H1 (cell line): Measurements from ENCODE around the gene POLR3GL. TPM values are rescaled to one million over a fixed set of nuclear protein-coding genes. Genes with fewer than 3 reads are reported as not detected.

Source experiments
- CTCF ChIA-PET: fragments of 300-600 bp; sonication (Branson Sonifier 250); formaldehyde crosslinking; loops from one replicate; lab custom pipeline; 2021; ENCODE audit not compliant: partially characterized antibody; lab: Charles Lee
- POLR2A ChIA-PET: fragments of 300-600 bp; sonication (Branson Sonifier 250); formaldehyde crosslinking; loops from one replicate; lab custom pipeline; 2021; ENCODE audit warnings: inconsistent platforms; ENCODE audit not compliant: partially characterized antibody; lab: Charles Lee
- DNase-seq, 2 experiments: peaks; one replicate each; pipeline versions ENCODE4 v3.0.0 to v3.0.0-alpha.2; 2010 to 2022; ENCODE audit warnings: low spot score in 2 of 2, low read depth in 1 of 2, mixed read lengths in 1 of 2
- FAIRE-seq: peaks from 2 replicates; lab custom pipeline; 2011; peaks lifted over from hg19 to GRCh38; lab: Jason Lieb, UNC
- H2AFZ ChIP-seq: 2 replicates; pipeline ENCODE4 v1.8.1; 2012; ENCODE audit warnings: low read length, inconsistent platforms
- H2AK5ac ChIP-seq: 2 replicates; pipeline ENCODE4 v1.6.1; 2013; ENCODE audit warnings: low read depth, low read length
- H2BK120ac ChIP-seq: replicated peaks from 2 replicates; pipeline ENCODE3; 2013; ENCODE audit warnings: low read depth, low read length, inconsistent platforms
- H2BK12ac ChIP-seq: 2 replicates; pipeline ENCODE4 v1.6.1; 2013; ENCODE audit warnings: low read depth, low read length
- H2BK15ac ChIP-seq: 2 replicates; pipeline ENCODE4 v1.6.1; 2013; ENCODE audit warnings: low read length
- H2BK20ac ChIP-seq: 2 replicates; pipeline ENCODE4 v1.6.1; 2013; ENCODE audit warnings: low read length
- H2BK5ac ChIP-seq: 2 replicates; pipeline ENCODE4 v1.6.1; 2013; ENCODE audit warnings: low read depth, low read length
- H3K14ac ChIP-seq: 2 replicates; pipeline ENCODE4 v1.6.1; 2013; ENCODE audit warnings: inconsistent platforms; ENCODE audit not compliant: insufficient read length
- H3K18ac ChIP-seq: 2 replicates; pipeline ENCODE4 v1.6.1; 2013; ENCODE audit warnings: low read length; ENCODE audit errors: extremely low read depth
- H3K23ac ChIP-seq: 2 replicates; pipeline ENCODE4 v1.6.1; 2013; ENCODE audit warnings: inconsistent platforms; ENCODE audit not compliant: insufficient read length
- H3K23me2 ChIP-seq: 2 replicates; pipeline ENCODE4 v1.6.1; 2013; ENCODE audit warnings: low read depth, low read length
- H3K27ac ChIP-seq: 2 replicates; pipeline ENCODE4 v1.6.1; 2011; ENCODE audit warnings: low read depth, low read length, inconsistent platforms
- H3K27me3 ChIP-seq, 4 experiments: replicated peaks in 1 of 4; 1 replicate in 1 of 4; 2 replicates in 3 of 4; pipeline versions ENCODE4 v1.6.1 to v1.8.1; 2011 to 2013; ENCODE audit warnings: low read length in 3 of 4, mild to moderate bottlenecking in 3 of 4, inconsistent platforms in 2 of 4, mixed read lengths in 2 of 4, moderate library complexity in 1 of 4; ENCODE audit not compliant: control insufficient read depth in 3 of 4, insufficient read depth in 3 of 4; ENCODE audit errors: extremely low read depth in 1 of 4
- H3K36me3 ChIP-seq, 4 experiments: 2 replicates each; pipeline versions ENCODE4 v1.6.1 to v1.8.1; 2011 to 2013; ENCODE audit warnings: mild to moderate bottlenecking in 4 of 4, low read length in 3 of 4, moderate library complexity in 2 of 4, control low read depth in 1 of 4, inconsistent platforms in 1 of 4; ENCODE audit not compliant: insufficient read depth in 4 of 4, control insufficient read depth in 2 of 4
- H3K4ac ChIP-seq: replicated peaks from 2 replicates; pipeline ENCODE3; 2013; ENCODE audit warnings: low read length, low read depth, mixed read lengths, inconsistent platforms; ENCODE audit not compliant: insufficient read length
- H3K4me1 ChIP-seq, 4 experiments: replicated peaks in 1 of 4; 1 replicate in 1 of 4; 2 replicates in 3 of 4; pipeline versions ENCODE4 v1.6.1 to v1.8.1; 2011 to 2013; ENCODE audit warnings: low read length in 3 of 4, inconsistent platforms in 2 of 4, mixed read lengths in 1 of 4; ENCODE audit not compliant: insufficient read depth in 4 of 4, control insufficient read depth in 3 of 4
- H3K4me2 ChIP-seq, 2 experiments: 2 replicates each; pipeline versions ENCODE4 v1.6.1 to v1.8.1; 2011 to 2013; ENCODE audit warnings: low read depth in 2 of 2, low read length in 2 of 2, control low read depth in 1 of 2, inconsistent platforms in 1 of 2, mild to moderate bottlenecking in 1 of 2; ENCODE audit not compliant: insufficient read depth in 1 of 2
- H3K4me3 ChIP-seq, 4 experiments: fragments of 200-600, 300-600 bp in 1 of 4; sonication (generic), shearing (Covaris generic), sonication (Bioruptor Twin) in 1 of 4; 2 replicates each; pipeline versions ENCODE4 v1.5.1 to v1.8.1; 2011 to 2016; ENCODE audit warnings: low read length in 4 of 4, low read depth in 3 of 4, control low read depth in 2 of 4, inconsistent platforms in 2 of 4, mild to moderate bottlenecking in 2 of 4, mixed read lengths in 1 of 4, moderate library complexity in 1 of 4; ENCODE audit not compliant: insufficient read depth in 2 of 4; ENCODE audit errors: extremely low read depth in 1 of 4
- H3K56ac ChIP-seq: replicated peaks from 2 replicates; pipeline ENCODE3; 2013; ENCODE audit warnings: low read depth, mild to moderate bottlenecking, mixed read lengths, low read length, inconsistent platforms; ENCODE audit not compliant: insufficient read length
- H3K79me1 ChIP-seq: 2 replicates; pipeline ENCODE4 v1.6.1; 2013; ENCODE audit warnings: low read depth, low read length, control low read depth
- H3K79me2 ChIP-seq, 2 experiments: 2 replicates each; pipeline versions ENCODE4 v1.6.1 to v1.8.1; 2012 to 2013; ENCODE audit warnings: low read length in 2 of 2, mild to moderate bottlenecking in 2 of 2, inconsistent platforms in 1 of 2; ENCODE audit not compliant: insufficient read depth in 2 of 2, control insufficient read depth in 1 of 2
- H3K9ac ChIP-seq, 4 experiments: replicated peaks in 1 of 4; 1 replicate in 1 of 4; 2 replicates in 3 of 4; pipeline versions ENCODE4 v1.6.1 to v1.8.1; 2011 to 2013; ENCODE audit warnings: low read depth in 3 of 4, low read length in 3 of 4, control low read depth in 2 of 4, mild to moderate bottlenecking in 2 of 4, moderate library complexity in 2 of 4, inconsistent platforms in 1 of 4; ENCODE audit errors: extremely low read depth in 1 of 4
- H3K9me3 ChIP-seq, 2 experiments: 2 replicates each; pipeline versions ENCODE4 v1.6.1 to v1.8.1; 2012 to 2013; ENCODE audit warnings: mild to moderate bottlenecking in 2 of 2, moderate library complexity in 2 of 2, control low read depth in 1 of 2, inconsistent platforms in 1 of 2, low read depth in 1 of 2, low read length in 1 of 2, mixed read lengths in 1 of 2; ENCODE audit not compliant: insufficient read depth in 2 of 2
- H4K20me1 ChIP-seq, 2 experiments: replicated peaks in 1 of 2; 2 replicates each; pipeline versions ENCODE3 to v1.8.1; 2011 to 2013; ENCODE audit warnings: inconsistent platforms in 2 of 2, low read length in 2 of 2, mild to moderate bottlenecking in 1 of 2; ENCODE audit not compliant: insufficient read depth in 2 of 2, control insufficient read depth in 1 of 2
- H4K5ac ChIP-seq: 2 replicates; pipeline ENCODE4 v1.6.1; 2013; ENCODE audit warnings: low read length, low read depth, mixed read lengths, inconsistent platforms; ENCODE audit not compliant: insufficient read length
- H4K8ac ChIP-seq: 2 replicates; pipeline ENCODE4 v1.8.0; 2013; ENCODE audit warnings: mild to moderate bottlenecking, moderate library complexity, low read length, inconsistent platforms; ENCODE audit not compliant: insufficient read depth; ENCODE audit errors: extremely low read depth
- H4K91ac ChIP-seq: replicated peaks from 2 replicates; pipeline ENCODE3; 2013; ENCODE audit warnings: low read length, mixed read lengths, inconsistent platforms; ENCODE audit not compliant: insufficient read length
- BRCA1 ChIP-seq: IDR thresholded peaks from 2 replicates; pipeline ENCODE4 v1.6.1; 2012; ENCODE audit warnings: low read depth, low read length, improper control_type of control experiment
- SRF ChIP-seq: IDR thresholded peaks from 2 replicates; pipeline ENCODE4 v1.6.1; 2011; ENCODE audit warnings: mild to moderate bottlenecking, low read depth, low read length, moderate library complexity
- TAF1 ChIP-seq: IDR thresholded peaks from 2 replicates; pipeline ENCODE4 v1.6.1; 2011; ENCODE audit warnings: mild to moderate bottlenecking, low read depth, low read length
- TAF7 ChIP-seq: optimal IDR thresholded peaks from 2 replicates; pipeline ENCODE3; 2011; ENCODE audit warnings: low read depth, mild to moderate bottlenecking, inconsistent platforms, low read length, moderate library complexity, borderline replicate concordance
- WGBS, 2 experiments: shearing (Covaris generic) in 1 of 2; methylation state at CpG; one replicate each; pipeline versions ENCODE4 v1.1.6 to v1.1.7; 2013 to 2015; ENCODE audit warnings: low lambda C conversion rate in 2 of 2, mixed read lengths in 2 of 2, inconsistent platforms in 1 of 2, low coverage in 1 of 2, missing lambda C conversion rate in 1 of 2; ENCODE audit not compliant: insufficient replicate concordance in 2 of 2, insufficient coverage in 1 of 2, insufficient read length in 1 of 2; ENCODE audit errors: extremely low coverage in 1 of 2, missing lambda C conversion rate in 1 of 2; 5-methylcytosine and 5-hydroxymethylcytosine counted together
- polyA plus RNA-seq, 7 experiments: library from polyadenylated mRNA; depleted of rRNA in 3 of 7; stranded (reverse) in 5 of 7; unstranded in 2 of 7; fragments of >200 nt in 5 of 7; fragments of 200-250 nt in 2 of 7; gene quantifications; 1 replicate in 5 of 7; 2 replicates in 1 of 7; 4 replicates in 1 of 7; pipeline versions ENCODE4 v1.2.1 to v1.2.3, GENCODE V29; 2011 to 2013; ENCODE audit warnings: missing spikeins in 2 of 7, mixed read lengths in 2 of 7
- total RNA-seq: library from RNA; stranded (reverse); fragmentation: NEBNext Ultra II Directional; extraction: Animal tissue kit (Norgen Biotek cat#: 25700); gene quantifications from 2 replicates; pipeline ENCODE4 v1.2.1, GENCODE V29; 2021

The POLR3GL gene
- total and polyA plus RNA-seq, 2 of the 8 experiments (the other 6 are each of a cell fraction or from before 2014, with no cell fraction given), result 3.1 to 3.9 TPM

DNA sequence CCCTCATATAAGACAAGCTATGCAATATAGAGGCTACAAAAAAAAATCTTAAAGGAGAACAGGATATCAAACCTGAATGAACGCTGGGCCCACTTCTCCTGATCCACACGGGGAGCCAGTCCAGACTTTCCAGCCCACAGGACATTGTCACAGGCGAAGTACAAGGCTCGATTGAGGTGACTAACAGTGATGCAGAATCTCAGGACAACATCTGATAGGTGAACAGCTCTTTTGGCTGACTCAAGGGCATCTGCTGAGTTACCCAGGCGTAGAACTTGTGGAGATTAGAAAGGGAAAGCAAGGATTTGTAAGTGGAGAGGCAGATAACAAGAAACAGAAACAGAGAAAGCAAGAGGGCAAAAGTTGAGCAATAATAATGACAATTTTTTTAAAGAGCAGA, 47.7 kb upstream of the POLR3GL start:
- Histone ChIP-seq H2AFZ (no peak overlapping the region), H3K23me2 (peaks cover 16% of the 10 kb centered on the region), H2BK5ac (no peak overlapping the region), H4K5ac (no peak overlapping the region), H3K4ac (no peak overlapping the region), H3K4me1 (peaks cover 0 to 6% (median 2%) of the 10 kb centered on the region in 4 experiments; a peak in 6 of 7 replicates), H3K79me2 (no peaks in the 10 kb centered on the region), H2BK15ac (no peak overlapping the region), H2BK120ac (no peak overlapping the region), H3K18ac (no peak overlapping the region), H3K36me3 (peaks cover 0 to 2% (median 0%) of the 10 kb centered on the region in 4 experiments; a peak in 2 of 8 replicates), H3K27ac (no peak overlapping the region), H3K4me3 (no peak overlapping the region), H3K9me3 (no peaks in the 10 kb centered on the region), H3K4me2 (no peak overlapping the region; a peak in 1 of 4 replicates), H4K91ac (no peak overlapping the region), H3K56ac (no peak overlapping the region), H3K23ac (no peak overlapping the region), H3K9ac (no peak overlapping the region), H3K79me1 (no peaks in the 10 kb centered on the region), H2BK20ac (no peak overlapping the region), H3K14ac (no peak overlapping the region), H2AK5ac (no peak overlapping the region), H3K27me3 (no peaks in the 10 kb centered on the region), H2BK12ac (no peak overlapping the region), H4K8ac (no peak overlapping the region), H4K20me1 (no peaks in the 10 kb centered on the region)
- DNase-seq (no peak), FAIRE-seq (no peak)
- ChIA-PET CTCF (interaction anchor here (0.7 to 15.9 kb wide), 4 partner anchors 9 to 92 kb away, joined by 3 to 146 read pairs (median 4); partner anchors contain the start of gene RBM8A), POLR2A (interaction anchor here (1.1 to 1.5 kb wide), 4 partner anchors 10 to 25 kb away, joined by 3 to 4 read pairs (median 3); partner anchors contain the start of gene RBM8A)
- 86% methylated on average over 5 of the region's 5 CpGs; no CpG with 5 or more reads in 1 of the 2 experiments for WGBS, 2 experiments
- TF ChIP-seq TAF7 (no peak), BRCA1 (no peak), SRF (no peak), TAF1 (no peak)
